Measurements from ENCODE around the gene PLCG2.

The PLCG2 gene

GRCh38 chr16:81814751-81815428, 35.8 kb downstream of the PLCG2 start:
- DNase-seq (ENCODE audit: low read depth in 2 of 3, low spot score in 2 of 3), result no peak

DNA sequence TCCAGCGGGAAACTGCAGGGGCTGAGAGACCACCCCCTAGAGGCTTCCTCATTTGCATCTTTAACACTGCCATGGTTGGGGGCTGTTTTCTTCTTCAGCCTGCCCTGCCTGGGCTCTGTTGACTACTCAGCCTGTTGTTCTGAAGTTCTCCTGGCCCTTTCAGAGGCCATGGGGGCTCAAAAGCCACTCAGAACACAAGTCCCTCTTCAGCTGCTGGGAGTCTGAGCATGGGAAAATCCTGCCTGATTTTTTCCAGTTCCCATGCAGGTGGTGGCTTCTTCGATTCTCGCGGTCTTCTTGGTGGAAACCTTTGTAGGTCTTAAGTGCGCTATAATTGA, 36.3 kb downstream of the PLCG2 start:
- DNase-seq (ENCODE audit: low read depth in 2 of 3, low spot score in 2 of 3), result no peak

GRCh38 chr16:81816351-81816750, 37.3 kb downstream of the PLCG2 start:
- DNase-seq (ENCODE audit: low read depth in 2 of 3, low spot score in 2 of 3), result no peak

DNA sequence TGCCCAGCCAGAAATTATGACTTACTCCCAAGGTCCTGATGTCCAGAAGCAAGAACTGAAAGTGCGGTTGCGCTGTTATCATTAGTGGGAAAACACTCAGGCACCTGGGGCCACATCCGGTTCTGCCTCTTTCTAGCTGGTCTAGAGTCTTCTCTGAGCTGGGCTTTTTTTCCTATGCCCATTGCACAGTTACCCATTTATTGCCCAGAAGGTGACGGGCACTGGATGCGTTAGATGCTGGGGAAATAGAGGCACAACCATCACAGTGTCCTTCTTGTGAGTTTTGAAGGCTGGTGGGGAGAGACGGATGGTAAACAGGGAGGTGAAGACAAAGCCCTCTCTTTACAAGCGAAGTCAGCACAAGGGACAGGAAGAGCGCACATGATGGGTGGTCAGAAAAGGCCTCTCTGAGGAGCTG, 37.7 kb downstream of the PLCG2 start:
- DNase-seq (ENCODE audit: low read depth in 2 of 3, low spot score in 2 of 3), result no peak

DNA sequence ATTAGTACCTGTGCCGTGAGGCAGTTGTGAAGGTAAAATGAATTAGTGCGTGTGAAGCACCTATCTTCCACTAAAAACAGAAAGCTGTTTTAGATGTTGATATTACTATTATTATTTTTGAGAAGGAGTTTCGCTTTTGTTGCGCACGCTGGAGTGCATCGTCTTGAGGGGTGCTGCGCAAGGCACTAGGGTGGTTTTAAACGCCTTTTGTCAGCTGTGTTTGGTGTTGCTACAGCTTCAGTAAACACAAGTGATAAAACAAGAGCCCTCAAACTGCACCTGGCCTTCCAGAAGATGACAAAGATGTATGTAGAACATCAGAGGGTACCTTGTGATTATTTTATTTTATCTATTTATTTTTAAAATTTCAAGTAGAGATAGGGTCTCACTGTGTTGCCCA, 38.2 kb downstream of the PLCG2 start:
- no peak for DNase-seq (ENCODE audit: low read depth in 2 of 3, low spot score in 2 of 3)

- no peak for DNase-seq (ENCODE audit: low read depth in 2 of 3, low spot score in 2 of 3)
Measured at GRCh38 chr16:81817789-81818567, 38.9 kb downstream of the PLCG2 start.

DNA sequence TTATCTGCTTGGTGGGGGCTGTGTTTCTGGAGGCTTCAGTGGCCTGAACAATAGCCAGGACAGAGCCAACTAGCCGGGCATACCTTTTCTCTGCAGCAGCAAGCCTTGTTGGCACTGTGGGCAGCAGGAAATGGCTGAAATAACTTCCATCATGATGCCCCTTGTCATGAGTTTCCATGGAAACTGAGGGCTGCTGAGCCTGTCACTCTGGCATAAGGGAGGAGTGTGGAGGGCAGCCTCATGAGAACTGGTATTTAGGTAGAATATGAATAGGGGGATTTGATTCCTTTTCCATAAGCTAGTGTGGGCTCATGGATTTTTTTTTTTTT, 39.4 kb downstream of the PLCG2 start:
- DNase-seq (ENCODE audit: low read depth in 2 of 3, low spot score in 2 of 3), result no peak

DNA sequence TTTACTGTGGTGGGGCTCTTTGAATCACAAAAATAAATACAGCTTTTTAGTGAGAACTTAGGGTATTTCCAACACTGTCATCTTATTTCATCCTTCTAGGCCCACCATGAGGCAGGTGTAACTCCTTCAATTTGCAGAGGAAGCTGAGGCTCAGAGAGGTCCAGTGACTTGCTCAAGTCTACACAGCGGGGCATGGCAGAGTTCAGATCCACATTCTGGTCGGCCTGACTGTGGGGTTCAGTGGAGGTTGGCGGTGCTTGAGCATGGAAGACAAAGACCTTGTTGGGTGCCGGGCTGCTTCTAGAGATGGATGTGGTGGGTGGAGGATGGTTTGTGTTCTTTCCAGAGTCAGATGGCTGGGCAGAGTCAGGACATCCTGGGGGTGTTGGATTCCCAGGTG, 39.8 kb downstream of the PLCG2 start:
- DNase-seq (ENCODE audit: low read depth in 2 of 3, low spot score in 2 of 3), result no peak

DNA sequence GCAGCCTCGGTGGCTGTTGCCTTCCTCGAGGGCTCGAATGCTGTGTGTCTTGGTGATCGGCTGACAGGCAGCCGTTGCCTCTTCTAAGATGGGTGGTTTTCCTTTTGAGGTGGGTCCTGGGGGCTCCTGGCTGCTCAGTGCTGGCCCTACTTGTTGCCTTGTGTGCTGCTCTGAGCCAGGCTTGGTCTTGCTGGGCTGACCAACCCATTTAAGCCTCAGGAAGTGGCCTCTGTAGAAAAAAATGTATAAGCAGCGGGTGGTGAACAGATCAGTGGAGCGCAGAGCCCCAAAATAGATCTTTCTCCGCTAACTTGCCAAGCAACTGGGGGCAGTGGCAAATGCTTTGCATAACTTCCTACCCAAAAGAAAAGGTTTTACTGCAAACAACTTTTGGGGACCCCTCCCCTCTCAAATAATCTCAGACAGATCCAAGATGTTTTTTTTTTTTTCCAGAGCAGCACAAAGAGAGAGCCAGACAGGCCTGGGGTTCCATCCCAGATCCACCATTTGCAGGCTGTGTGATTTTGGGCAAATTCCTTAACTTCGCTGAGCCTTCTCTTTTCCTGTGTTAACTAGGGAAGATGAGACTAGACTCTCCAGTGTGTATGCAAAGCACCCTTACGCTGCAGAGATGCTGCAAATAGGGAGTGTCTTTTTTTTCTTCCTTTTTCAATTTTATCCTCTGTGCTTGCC, 42.5 kb downstream of the PLCG2 start:
- DNase-seq (ENCODE audit: low read depth in 2 of 3, low spot score in 2 of 3), result no peak

GRCh38 chr16:81823111-81823510, 44.0 kb downstream of the PLCG2 start:
- no peak for DNase-seq (ENCODE audit: low read depth in 2 of 3, low spot score in 2 of 3)

- no peak for DNase-seq (ENCODE audit: low read depth in 2 of 3, low spot score in 2 of 3)
Measured at GRCh38 chr16:81823734-81824133, 44.6 kb downstream of the PLCG2 start.

DNA sequence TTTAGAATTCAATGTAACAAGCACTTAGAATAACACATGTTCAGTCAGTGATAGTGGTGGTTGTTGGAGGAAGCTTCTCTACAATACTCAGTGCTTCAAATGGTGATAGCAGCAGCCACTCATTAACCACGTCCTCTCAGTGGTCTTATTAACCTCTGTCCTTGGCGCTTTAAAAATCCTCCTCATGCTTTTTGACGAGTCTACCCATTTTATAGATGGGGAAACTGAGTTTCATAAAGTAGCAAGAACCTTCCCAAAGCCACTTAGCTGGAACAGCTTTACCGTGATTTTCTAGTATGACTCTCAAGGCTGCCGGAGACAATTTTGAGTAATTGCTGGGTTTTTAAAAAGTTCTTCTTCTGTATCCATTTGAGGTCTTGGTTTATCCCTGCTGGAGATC, 47.4 kb downstream of the PLCG2 start:
- no peak for DNase-seq (ENCODE audit: low read depth in 2 of 3, low spot score in 2 of 3)

GRCh38 chr16:81830845-81831540, 51.9 kb downstream of the PLCG2 start:
- no peak for DNase-seq (ENCODE audit: low read depth in 2 of 3, low spot score in 2 of 3)

GRCh38 chr16:81831722-81832126, 52.6 kb downstream of the PLCG2 start:
- DNase-seq (ENCODE audit: low read depth in 2 of 3, low spot score in 2 of 3), result peak; percentile 3 to 55 (median 39)

GRCh38 chr16:81832801-81833547, 53.9 kb downstream of the PLCG2 start:
- DNase-seq (ENCODE audit: low read depth in 2 of 3, low spot score in 2 of 3), result no peak

- no peak for DNase-seq (ENCODE audit: low read depth in 2 of 3, low spot score in 2 of 3)
Measured at GRCh38 chr16:81833751-81834150, 54.7 kb downstream of the PLCG2 start.

GRCh38 chr16:81834868-81835267, 55.8 kb downstream of the PLCG2 start:
- DNase-seq (ENCODE audit: low read depth in 2 of 3, low spot score in 2 of 3), result no peak

DNA sequence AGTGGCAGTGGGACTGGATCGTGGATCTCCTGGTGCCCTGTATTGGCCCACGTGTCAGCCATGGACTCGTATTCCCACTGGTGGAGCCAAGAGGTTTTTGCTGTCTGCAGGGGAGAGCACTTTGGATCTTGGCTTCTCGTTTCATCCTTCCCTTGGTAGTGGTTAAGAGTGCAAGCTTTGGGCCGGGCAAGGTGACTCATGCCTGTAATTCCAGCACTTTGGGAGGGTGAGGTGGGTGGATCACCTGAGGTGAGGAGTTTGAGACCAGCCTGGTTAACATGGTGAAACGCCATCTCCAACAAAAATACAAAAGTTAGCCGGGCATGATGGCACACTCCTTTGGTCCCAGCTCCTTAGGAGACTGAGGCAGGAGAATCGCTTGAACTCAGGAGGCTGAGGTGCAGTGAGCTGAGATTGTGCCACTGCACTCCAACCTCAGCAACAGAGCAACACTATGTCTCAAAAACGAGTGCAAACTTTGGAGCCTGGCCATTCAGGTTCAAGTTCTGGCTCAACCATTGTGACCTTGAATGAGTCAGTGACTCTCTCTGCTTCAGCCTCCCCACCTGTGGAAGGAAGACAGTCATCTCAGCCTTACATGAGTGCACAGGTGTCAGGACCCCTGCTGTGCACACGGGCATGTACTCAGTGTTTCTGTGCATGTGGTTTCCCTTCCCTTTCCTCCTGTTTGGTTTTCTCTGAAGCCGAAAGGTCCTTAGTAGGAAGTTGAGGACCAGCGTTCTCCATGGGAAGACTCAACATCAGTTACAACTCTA, 57.4 kb downstream of the PLCG2 start:
- no peak for DNase-seq (ENCODE audit: low read depth in 2 of 3, low spot score in 2 of 3)

- no peak for DNase-seq (ENCODE audit: low read depth in 2 of 3, low spot score in 2 of 3)
Measured at GRCh38 chr16:81837312-81837751, 58.2 kb downstream of the PLCG2 start.

- DNase-seq (ENCODE audit: low read depth in 2 of 3, low spot score in 2 of 3), result no peak
Measured at GRCh38 chr16:81838794-81839193, 59.7 kb downstream of the PLCG2 start.

Data from activated CD8-positive, alpha-beta memory T cell treated with anti-CD3 and anti-CD28 coated beads for 48 hours (primary cell).